Activated naive CD4-positive, alpha-beta T cell (primary cell): ENCODE measurements around the gene DSTN.

Source experiments
- DNase-seq, 4 experiments: peaks; one replicate each; lab custom pipeline; 2025; lab: John Stamatoyannopoulos, UW

The DSTN gene

DNA sequence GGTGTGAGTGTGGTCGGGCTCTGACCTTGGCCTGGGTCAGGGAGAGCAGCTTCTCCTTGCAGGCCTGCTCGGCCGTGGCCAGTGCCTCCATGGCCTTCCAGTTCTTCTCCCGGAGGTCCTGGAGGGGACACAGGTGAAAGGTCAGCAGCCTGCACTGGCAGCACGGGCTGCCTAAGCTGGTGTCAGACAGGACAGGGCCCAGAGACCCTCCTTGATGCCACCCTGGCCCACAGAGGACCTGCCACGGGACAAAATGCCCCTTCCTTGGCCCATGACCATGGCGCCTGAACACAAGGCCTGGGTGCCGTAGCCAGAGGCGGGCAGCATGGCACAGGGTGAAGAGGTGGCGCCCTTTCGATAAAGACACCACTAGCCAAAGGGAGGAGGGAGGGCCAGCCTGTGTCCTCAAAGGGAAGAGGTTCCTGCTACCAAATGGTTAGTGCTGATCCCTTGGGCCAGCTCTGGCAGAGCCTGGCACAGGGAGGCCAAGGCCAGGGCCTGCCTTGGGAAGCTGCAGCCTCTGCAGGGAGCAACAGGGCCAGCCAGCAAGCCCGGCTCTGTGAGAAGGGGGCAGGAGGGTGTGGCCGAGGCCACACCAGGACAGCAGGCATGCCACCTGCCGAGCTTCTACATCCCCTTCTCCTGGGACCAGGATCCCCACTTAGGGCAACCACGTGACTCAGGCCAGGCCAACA lies 54.8 kb downstream of the DSTN start:
- no peak for DNase-seq

- no peak for DNase-seq
Observed at GRCh38 chr20:17625246-17626051, 55.6 kb downstream of the DSTN start.

- no peak for DNase-seq
Observed at GRCh38 chr20:17626217-17627007, 56.5 kb downstream of the DSTN start.

- no peak for DNase-seq
Observed at GRCh38 chr20:17627101-17627955, 57.5 kb downstream of the DSTN start.

- DNase-seq: no peak
Observed at GRCh38 chr20:17628101-17628841, 58.4 kb downstream of the DSTN start.

- no peak for DNase-seq
Observed at GRCh38 chr20:17629025-17629424, 59.1 kb downstream of the DSTN start.

DNA sequence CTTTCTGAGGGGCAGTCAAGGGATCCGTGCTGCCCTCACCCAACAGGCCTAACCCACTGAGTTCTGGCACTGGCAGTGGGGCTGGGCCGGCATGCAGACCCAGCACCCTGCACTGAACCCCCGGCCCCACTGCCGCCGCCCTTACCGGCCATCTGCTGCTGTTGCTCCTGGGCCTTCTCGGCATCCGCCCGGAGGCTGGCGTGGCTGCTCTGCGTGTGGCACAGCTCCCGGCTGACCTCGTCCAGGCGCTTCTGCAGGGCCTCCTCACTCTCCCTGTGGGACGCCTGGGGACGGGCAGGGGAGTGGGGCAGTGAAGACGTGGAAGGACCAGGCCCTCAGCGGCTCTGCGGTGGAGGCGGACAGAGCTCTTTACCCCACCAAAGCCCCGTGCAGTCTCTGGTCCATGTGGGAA lies 59.8 kb downstream of the DSTN start:
- DNase-seq: no peak

GRCh38 chr20:17630151-17630805 lies 60.4 kb downstream of the DSTN start:
- DNase-seq: no peak

- no peak for DNase-seq
Observed at GRCh38 chr20:17630806-17631195, 60.9 kb downstream of the DSTN start.

DNA sequence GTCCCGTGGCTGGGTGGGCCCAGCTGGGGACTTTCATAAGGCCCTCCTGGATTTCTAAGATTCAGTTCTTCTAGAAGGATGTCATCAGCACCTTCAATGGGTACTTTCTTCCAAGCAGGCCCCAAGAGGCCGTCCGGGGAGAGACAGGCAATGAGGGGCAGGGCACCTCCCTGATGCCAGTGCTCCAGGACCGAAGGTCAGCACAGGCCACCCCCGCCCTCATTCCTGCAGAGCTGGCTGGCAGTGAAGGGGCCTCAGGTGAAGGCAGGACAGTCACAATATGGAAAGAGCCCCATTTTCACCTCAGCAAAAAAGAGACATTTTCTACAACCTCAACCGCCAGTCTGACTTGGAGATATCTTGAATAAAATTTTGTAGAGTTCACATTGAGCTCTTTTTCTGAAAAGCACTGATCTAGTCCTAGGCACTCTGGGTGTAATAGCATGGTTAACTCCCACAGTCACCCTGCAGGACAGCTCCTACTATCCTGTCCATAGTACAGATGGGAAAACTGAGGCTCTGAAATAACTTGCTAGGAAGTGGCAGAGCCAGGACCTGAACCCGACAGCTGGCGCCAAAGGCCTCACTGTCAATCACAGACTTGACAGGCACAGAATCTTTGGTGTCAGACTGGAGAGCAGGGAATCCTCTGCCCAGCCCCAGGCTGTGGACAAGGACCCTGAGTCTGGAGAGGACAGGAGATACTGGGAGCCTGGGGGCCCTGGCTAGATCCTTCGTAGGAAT lies 61.9 kb downstream of the DSTN start:
- no peak for DNase-seq

GRCh38 chr20:17633221-17633849 lies 63.5 kb downstream of the DSTN start:
- DNase-seq: no peak

DNA sequence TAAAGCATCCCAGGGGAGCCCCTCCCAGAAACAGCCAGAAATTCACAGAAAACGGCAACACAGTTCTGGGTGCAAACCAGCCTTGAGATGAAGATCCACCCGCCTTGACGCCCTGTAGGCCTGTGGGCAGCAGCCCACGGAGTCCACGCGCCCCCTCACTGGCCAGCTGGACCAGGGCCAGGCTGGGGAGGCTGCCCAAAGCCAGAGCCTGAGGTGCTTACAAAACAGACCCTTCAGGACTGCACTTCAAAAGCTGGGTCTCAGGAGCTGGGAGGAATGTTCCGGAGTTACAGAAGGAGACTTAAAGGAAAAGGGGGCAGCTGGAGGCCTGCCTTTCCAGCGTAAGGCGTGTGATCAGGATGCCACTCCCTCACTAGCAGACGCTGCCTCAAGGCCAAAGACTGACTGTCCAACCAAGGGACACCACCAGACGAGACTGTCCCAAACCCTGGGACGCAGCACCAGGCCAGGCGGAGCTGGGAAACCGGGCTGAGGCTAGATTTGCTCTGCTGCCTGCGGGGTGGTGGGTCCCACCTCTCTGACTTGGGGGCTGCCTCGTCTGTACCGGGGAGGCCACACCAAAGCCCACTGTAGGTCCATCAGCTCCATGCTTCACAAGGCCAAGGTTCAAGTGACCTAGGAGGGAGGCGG lies 64.1 kb downstream of the DSTN start:
- no peak for DNase-seq

DNA sequence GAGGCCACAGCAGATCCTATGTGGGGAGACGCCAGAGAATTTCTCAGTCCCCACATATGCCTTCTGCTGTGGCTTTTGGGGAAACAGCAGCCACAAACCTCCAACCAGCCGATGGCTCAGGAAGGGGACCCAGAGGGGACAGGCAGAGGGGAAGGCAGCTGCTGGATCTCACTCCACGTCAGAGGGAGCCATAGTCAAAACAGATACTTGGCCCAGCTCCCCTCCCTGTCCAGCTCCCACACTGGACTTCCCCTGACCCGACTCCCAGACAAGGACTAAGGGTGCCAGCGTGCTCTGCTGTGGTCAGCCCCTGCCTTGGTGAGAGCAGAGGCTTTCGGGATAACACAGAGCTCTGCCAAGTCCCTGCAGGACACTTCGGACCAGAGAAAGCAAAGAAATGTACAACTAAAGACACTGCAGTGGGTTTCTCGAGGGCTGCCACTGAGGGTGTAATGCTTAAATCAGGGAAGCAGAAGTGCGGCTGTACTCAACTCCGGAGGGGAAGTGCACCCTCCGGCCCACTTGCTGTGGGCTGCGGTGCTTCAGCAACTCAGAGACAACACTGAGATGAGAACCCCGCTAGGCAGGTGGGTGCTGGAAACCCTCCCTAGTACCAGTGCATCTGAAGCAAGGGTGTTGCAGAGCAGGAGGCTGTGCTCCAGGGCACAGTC lies 64.9 kb downstream of the DSTN start:
- no peak for DNase-seq

GRCh38 chr20:17635332-17636244 lies 65.7 kb downstream of the DSTN start:
- DNase-seq: no peak

DNA sequence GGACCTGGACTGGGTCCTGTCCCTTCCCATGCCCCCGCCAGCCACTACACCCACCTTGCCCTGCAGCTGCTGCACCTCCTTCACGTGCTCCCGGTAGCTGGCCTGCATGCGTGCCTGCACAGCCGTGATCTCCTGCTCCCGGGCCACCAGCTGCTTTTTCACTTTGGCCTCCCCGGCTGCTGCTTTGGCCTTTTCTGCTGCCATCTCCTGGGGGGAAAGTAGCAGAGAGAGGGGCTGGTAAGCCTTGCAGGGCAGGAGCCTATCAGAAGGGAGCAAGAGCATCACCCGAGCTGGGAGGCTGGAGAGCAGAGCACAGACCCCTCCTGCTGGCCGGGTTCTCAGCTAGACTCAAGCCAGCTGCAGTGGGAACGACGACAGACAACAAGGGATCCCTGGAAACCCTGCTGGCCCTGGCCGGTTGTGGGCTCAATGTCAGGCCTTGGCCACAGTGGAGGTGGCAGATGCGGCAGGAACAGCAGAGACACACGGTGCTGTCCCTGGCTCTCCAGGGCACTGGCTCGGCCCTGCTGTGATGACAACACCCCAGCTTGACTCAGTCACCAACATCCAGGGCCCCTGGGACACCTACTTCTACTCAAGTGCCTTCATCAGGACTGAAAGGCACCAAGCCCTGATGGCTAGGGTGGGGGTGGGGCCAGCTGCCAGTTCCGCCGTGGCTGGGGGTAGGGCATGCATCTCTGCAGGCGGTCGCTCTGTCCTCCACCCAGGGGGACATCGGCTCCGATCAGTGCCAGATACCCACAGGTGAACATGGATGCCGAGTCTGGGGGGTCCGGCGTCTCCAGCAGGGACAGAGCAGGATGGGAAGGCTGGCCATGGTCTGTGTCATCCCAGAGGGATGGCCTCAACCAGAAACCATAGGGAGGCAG lies 66.9 kb downstream of the DSTN start:
- DNase-seq: no peak

DNA sequence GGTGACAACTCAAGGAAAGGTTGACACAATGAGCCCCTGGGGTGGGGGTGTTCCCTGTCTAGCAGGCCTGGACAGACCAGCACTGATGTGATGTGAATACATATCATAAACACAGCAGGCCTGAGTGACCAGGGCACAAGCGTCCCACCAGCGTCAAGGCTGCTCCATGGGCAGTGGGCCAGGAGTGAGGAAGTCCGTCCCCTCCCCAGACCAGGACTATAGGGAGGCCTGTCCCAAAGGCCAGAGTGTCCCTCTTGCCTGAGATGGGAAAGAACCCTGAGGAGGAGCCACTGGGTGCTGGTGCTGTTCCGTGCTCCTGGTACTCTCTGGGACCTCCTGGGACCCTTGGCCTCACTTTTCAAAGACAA lies 67.5 kb downstream of the DSTN start:
- no peak for DNase-seq
